ENCODE measurements around the gene RMI1.

Gene RMI1

DNA sequence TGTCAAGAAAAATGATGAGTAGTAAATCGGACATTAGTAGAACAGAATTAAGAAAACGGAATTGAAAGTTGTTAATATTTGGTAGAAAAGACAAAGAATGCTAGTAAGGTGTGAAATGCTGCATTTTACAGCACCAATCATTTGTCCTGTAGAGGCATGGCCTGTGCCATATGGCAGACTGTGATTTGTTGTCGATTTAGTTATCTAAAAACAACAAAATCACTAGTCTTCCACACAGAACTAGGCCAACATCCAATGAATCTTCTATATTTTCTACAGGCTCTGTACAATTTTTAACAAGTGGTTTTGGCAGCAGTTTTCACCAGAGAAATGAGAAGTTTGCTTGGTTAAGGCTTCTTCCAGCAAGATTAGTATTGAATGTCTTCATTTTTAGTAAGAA, 11.0 kb upstream of the RMI1 start:
- DNase-seq (ENCODE audit: low spot score), result no peak

GRCh38 chr9:83971485-83971884, 9.1 kb upstream of the RMI1 start:
- DNase-seq (ENCODE audit: low spot score), result no peak

- DNase-seq (ENCODE audit: low spot score), result no peak
Measured at GRCh38 chr9:83972286-83972685, 8.3 kb upstream of the RMI1 start.

GRCh38 chr9:83975300-83975699, 5.3 kb upstream of the RMI1 start:
- DNase-seq (ENCODE audit: low spot score), result no peak

GRCh38 chr9:83976372-83976771, 4.2 kb upstream of the RMI1 start:
- no peak for DNase-seq (ENCODE audit: low spot score)

GRCh38 chr9:83977196-83977595, 3.4 kb upstream of the RMI1 start:
- DNase-seq (ENCODE audit: low spot score), result no peak

- DNase-seq (ENCODE audit: low spot score), result peak; percentile 78
Measured at GRCh38 chr9:83978992-83979811, 1.4 kb upstream of the RMI1 start.

GRCh38 chr9:83979812-83980394, 702 bp upstream of the RMI1 start, which contains the start of gene HNRNPK:
Gene HNRNPK, minus strand, starts transcription at chr9:83980215. Its CDS starts 1,963 bp downstream, at chr9:83978252.
- peak; percentile 100 for DNase-seq (ENCODE audit: low spot score)

GRCh38 chr9:83981126-83981871, 694 bp downstream of the RMI1 start:
- peak; percentile 20 for DNase-seq (ENCODE audit: low spot score)

DNA sequence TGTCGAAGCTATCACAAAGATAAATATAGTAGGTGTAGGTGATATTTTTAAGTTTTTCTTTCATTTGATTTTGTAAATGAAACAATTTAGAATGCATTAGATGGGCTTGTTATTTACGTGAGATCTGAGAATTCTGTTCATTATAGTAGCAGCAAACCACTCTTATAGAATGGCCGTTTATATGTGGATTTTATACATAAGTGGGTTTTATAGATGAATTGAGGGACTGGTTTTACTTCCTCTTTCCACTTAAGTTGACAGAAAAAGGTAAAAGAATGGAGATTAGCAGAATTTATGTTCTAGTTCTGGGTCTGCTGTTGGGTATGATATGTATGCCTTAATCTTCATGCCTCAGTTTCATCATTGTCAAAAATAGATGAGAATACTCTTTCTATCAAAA, 5.6 kb downstream of the RMI1 start:
- no peak for DNase-seq (ENCODE audit: low spot score)

DNA sequence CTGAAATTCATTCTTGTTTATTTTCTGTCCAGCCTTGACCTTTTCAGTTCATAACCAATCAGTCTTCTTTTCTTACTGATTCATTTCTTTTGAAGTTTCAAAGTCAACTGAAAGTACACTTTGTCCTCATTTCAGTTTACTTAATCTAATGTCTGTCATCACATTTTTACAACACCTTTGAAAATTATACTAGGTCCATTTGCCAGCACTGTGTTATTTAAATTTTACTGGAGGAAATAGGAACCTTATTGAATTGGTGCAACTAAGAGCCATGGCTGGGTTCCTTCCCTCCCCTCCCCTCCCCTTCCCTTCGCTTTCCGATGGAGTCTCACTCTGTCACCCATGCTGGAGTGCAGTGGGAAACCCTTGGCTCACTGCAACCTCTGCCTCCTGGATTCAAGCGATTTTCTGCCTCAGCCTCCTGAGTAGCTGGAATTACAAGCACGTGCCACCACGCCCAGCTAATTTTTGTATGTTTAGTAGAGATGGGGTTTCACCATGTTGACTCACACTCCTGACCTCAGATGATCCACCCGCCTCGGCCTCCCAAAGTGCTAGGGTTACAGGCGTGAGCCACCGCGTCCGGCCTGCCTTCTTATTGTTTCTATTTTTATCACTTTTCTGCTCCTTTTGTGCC, 6.3 kb downstream of the RMI1 start:
- no peak for DNase-seq (ENCODE audit: low spot score)

- DNase-seq (ENCODE audit: low spot score), result no peak
Measured at GRCh38 chr9:83987402-83987791, 6.8 kb downstream of the RMI1 start.

- DNase-seq (ENCODE audit: low spot score), result no peak
Measured at GRCh38 chr9:83988411-83988810, 7.8 kb downstream of the RMI1 start.

DNA sequence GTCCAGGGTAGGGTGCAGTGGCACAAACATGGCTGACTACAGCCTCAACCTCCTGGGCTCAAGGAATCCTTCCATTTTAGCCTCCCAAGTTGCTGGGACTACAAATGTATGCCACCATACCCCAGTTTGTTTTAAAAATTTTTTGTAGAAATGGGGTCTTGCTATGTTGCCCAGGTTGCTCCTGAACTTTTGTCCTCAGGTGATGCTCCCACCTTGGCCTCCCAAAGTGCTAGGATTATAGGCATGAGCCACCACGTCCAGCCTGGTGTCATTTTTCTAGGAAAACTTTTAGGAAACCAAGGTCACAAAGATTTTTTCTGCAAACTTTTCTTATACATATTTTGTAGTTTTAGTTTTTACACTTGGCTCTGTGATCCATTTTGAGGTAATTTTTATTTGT, 10.8 kb downstream of the RMI1 start:
- DNase-seq (ENCODE audit: low spot score), result no peak

DNA sequence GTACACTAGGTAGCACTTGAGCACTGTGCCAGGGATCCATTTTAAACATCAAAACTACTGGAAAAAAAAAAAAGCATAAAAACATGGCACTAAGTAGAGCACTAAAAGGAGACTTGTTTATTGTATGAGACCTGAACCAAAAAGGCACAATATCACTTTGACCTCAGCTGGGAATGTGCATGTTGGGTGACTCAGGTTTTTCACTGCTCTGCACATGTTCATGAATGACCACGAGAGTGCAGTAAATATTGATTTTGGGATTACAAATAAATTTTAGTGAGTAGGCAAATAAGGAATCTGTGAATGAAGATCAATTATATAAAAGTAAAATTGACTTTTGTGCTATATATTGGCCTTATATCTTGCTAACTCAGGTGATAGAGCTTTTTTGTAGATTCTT, 11.8 kb downstream of the RMI1 start:
- no peak for DNase-seq (ENCODE audit: low spot score)

DNA sequence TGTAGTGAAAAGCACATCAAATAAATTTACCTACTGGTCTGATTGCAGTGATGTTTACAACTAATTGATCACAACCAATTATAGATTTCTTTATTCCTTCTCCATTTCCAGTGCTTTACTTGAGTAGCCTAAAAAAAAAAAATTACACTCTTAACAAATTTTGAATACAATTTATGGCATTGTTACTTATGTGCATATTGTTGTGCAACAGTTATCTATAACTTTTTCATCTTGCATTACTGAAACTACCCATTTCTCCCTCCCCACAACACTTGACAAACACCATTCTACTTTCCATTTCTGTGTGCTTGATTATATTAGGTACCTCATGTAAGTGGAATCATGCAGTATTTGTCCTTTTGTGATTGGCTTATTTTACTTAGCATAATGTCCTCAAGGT, 12.3 kb downstream of the RMI1 start:
- no peak for DNase-seq (ENCODE audit: low spot score)

- no peak for DNase-seq (ENCODE audit: low spot score)
Measured at GRCh38 chr9:83996126-83996525, 15.5 kb downstream of the RMI1 start.

GRCh38 chr9:83999141-83999918, 18.7 kb downstream of the RMI1 start:
- no peak for DNase-seq (ENCODE audit: low spot score)

DNA sequence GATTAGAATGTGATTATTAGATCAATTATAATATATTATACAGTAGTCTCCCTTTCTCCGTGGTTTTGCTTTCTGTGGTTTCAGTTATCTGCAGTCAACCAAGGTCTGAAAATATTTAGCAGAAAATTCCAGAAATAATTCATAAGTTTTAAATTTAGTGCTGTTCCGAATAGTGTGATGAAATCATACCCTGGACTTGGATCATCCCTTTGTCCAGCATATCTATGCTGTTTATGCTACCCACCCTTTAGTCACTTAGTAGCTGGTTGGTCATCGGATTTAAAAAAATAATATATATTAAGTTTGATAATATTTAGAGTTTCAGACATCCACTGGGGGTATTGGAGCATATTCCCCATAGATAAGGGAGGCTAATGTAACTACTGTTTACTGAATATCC, 19.6 kb downstream of the RMI1 start:
- no peak for DNase-seq (ENCODE audit: low spot score)

GRCh38 chr9:84001621-84002020, 21.0 kb downstream of the RMI1 start:
- no peak for DNase-seq (ENCODE audit: low spot score)

DNA sequence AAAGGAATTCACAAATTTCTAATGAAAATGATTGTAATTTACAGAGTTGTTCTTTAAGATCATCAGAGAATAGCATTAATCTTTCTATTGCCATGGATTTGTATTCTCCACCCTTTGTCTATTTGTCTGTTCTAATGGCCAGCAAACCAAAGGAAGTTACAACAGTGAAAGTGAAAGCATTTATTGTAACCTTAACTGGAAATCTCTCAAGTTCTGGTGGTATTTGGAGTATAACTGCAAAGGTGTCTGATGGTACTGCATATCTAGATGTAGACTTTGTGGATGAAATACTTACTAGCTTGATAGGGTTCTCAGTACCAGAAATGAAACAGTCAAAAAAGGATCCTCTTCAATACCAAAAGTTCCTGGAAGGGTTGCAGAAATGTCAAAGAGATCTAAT, 21.7 kb downstream of the RMI1 start:
- no peak for DNase-seq (ENCODE audit: low spot score)

GRCh38 chr9:84003246-84003645, 22.6 kb downstream of the RMI1 start:
- no peak for DNase-seq (ENCODE audit: low spot score)

Measured in AG08395 (cell line).